Medulla oblongata (tissue), 1 donor: ENCODE results near the gene MYO9B.

Experiments used
- DNase-seq: peaks from one replicate; pipeline ENCODE4 v3.0.0-alpha.2; 2015; ENCODE audit errors: extremely low spot score

Gene MYO9B

DNA sequence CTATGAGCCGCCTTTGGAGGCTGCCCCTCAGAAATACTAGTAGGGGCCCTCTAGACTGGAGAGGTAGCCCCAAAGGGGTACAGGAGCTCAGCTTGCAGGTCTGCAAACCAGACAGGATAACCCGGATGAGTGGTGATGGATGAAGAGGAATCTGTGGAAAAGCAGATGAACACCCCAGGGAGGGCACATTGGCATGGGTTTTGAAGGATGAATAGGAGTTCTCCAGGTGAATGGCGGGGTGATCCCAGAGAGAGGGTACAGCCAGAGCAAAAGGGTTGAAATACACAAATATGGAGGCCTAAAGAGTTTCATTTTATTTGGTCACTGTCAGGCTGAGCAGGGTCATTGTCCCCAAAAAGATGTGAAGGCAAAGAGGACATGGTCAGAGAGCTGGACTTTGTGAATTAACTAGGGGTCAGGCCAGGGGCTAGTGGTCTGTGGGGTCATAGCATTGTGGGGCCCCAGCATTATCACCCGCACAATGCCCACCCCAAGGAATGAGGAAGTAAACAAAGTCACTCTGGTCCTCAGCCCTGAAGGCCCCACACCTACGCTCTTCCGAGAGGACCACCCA lies 165.3 kb downstream of the MYO9B start:
- no peak for DNase-seq

DNA sequence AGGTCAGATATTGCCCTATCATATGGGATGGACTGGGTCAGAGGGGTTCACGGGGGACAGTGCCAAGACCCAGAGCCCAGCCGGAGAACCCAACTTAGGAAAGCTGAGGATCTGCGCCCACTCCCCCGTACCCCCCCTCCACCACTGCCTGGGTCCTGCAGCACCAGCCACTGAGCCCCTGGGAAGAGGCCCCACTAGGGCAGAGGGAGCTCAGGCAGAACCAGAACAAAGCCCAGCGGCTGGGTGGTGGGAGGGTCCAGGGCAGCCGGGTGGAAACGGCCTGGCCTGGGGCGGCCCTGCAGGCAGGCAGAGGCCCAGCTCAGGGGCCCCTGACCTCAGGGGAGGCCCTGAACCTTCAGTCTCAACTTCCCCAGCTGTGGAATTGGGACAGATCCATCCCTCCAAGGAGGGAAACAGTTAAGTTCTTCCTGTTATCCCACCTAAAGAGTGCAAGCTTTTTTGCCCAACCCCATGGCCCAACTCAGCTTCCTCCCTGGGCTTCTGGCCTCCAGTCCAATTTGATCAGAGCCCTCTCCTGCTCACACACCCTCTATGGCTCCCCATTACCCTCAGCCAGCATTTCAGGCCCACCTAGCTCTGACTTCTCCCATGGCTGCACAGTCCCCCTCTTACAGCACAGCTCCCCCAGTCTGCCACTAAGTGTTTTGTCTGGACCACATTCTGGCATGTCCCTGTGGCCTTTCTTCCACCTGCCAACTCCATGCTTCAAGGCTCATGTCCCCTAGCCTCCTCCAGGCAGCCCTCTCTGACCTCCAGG lies 167.0 kb downstream of the MYO9B start:
- no peak for DNase-seq

DNA sequence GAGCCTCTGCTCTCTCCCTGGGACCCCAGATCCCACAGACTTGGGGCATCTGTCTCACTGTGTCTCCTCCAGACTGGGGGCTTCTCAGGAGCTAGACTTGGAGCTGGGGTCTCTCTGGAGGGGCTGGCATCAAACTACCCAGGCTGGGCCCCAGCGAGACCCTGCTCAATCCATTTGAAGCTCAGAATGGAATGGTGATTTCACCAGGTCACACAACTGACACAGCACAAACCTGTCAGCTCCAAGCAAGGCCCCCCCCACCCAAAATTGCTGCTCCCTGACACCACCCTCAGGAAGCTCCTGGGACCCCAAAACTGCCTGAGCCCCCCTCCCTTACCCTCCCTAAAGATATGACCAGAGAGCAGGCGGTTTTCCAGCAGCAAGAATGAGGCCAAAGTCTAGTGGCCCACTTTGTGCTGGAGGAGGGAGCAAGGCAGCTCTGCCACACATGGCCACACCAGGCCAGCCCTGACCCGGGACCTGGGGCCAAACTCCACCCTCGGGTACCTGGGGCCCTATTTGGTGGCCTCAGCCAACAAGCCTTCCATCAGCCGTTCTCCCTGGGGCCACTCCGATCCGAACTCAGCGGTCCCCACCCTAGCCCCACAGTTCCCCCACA lies 167.7 kb downstream of the MYO9B start:
- no peak for DNase-seq

DNA sequence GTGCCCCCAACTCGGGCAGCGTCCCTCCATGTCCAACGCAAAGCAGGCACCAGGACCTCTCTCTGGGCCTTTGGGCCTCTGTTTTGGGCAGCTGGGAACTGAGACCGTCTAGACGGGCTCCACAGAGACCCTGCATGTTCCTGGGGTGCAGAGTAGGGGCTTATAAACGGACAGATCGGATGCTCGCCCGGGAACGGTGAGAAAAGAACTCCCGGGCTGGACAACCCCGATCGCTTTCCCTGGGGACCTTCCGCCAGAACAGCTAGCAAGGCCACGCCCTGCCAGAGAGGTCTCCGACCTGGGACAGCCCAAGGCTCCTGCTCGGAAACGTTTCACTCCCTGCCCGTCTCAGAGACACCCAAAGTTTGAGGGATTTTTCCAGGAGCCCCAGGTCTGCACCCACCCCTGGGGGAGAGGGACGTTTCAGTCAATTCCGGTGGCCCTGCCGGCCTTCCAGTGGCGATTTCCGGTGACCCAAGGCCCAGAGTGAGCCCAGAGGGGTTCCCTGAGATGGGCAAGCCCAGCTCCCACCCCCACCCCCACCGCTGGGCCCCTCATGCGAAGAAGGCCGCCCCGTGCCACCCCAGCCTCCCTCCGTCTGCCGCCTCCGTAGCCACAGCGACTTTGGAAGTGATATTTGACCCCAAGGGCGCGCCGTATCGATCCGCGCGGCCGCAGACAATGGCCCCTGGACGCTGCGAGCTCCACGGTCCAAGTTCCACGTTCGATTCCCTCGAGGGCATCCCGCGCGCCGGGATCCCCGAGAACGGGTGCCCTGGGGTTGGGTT lies 168.4 kb downstream of the MYO9B start:
- DNase-seq, result no peak

DNA sequence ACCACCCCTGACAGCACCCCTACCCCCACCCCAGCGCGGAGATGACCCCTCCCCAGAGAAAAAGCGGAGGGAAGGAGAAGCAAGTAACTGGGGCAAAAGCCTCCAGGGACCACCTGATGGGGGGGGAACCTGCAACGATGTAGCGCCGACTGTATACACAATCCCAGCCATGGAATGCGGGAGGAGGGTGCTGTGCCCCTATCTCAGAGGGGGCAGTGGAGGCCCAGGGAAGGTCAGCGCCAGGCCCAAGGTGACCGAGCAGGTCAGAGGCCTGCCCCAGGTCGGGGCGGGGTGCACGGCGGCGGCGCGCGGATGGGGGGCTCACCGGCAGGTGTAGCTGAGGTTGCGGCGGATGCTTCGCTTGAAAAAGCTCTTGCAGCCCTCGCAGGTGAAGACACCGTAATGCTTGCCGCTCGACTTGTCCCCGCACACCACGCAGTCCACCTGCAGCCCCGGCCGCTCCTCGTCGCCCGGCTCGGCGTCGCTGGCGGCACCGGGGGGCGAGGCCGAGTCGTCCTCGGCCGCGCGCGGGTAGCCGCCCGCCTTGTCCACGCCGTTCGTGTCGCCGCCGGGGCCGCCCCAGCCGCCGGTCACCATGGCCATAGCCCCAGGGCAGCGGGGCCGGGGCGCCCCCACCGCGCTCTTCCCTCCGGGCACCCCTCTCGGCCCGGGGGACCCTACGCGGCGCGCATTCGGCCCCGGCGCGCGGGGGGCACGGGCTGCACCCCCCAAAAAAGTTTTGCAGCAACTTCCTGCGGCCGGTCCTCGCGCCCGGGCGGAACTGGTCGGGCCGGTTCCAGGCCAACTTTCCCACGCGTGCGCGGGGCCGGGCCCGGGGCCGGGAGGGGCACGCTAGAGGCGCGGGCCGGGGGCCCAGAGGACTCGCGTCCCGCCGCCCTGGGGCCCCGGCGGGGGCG lies 169.3 kb downstream of the MYO9B start:
- no peak for DNase-seq

DNA sequence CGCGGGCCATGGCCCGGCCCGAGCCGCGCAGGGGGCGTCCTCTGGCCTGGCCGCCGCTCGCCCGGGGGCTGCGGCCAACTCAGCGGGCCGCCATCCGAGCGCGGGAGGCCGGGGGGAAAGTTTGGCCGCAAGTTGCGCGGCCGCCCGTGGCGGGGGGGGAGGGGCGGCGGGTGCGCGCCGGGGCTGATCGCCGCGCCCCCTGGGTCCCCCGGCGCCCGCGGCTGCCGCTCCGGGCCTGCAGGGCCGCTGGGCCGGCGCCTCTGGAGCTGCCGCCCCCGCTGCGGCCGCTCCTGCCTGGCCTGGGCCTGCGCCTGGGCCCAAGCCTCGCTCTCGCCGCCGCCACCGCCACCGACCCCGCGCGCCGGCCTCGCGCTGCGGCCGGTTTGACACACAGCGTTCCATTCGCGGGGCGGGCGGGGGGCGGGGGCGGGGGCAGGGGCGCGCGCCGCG lies 170.0 kb downstream of the MYO9B start, which contains the start of gene NR2F6:
NR2F6 (minus strand) TSS at position 385 of the 450 bp plus-strand sequence. CDS start 699 bp downstream, outside the sequence.
- no peak for DNase-seq

DNA sequence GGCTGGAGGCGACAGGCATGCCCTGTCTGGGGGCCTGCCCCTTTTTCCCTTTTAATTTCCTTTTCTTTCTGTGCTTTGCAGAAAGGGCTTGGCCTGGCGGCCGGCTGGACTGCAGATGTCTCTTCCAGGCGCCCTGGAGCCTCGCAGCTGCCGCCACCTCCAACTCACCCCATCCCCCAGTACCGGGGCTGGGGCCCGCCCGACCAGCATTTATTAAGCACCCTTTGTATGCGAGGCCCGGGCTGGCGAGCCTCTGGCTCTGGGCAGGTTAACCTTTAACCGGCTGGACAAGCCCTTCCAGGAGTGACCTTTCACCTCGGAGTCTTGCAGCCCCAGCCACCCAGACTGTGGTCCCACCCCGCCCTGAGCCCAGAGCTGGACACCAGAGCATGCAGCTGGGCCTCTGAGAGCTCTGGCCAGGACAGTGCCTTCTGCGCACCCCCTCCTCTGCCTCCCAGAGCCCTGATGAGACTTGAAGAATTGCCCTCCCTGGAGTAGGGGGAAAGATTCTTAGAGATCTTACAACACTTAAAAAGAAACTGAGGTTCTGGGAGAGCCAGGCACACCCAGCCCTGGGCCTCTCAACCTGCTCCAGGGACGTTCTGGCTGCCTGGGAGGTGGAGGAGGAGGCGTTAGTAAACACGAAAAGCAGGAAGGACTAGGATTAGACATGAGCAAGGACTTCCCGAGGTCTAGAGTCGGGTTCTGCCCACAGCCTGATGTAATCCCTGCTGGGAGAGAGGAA lies 171.3 kb downstream of the MYO9B start:
- DNase-seq, result no peak

DNA sequence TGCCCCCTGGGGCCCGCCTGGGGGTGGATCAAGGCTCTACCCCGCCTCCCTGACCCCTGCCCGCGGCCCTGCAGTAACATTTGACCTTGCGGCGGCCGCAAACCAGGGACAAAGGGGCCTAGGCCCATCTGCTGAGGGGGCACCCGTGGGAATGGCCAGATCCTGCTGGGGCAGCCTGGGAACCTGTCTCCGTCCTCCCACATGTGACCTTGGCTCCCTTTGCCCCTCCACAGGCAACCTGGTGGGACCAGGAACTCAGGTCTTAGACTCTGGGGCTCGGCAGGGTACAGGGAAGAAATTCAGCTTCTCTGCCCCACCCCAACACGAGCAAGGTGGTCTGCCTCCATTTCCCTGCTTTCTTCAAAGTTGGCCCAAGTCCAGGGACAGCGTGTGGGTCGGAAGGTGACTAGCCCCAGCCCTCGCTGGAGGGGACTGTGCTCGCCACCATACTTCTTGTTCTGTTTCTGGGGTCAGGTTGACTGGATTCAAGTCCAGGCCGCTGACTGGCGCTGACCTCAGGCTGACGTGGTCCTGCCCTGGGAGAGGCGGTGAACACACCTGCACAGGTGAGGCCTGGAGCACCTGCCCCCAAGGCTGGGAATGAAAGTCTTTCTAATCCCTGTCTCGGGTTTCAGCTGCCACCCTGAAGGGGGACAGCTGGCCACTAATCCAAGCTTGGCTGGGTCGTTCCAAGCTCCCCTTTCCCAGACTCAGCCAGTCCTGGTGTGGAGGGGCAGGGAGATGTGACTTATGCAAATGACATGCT lies 172.6 kb downstream of the MYO9B start:
- no peak for DNase-seq

DNA sequence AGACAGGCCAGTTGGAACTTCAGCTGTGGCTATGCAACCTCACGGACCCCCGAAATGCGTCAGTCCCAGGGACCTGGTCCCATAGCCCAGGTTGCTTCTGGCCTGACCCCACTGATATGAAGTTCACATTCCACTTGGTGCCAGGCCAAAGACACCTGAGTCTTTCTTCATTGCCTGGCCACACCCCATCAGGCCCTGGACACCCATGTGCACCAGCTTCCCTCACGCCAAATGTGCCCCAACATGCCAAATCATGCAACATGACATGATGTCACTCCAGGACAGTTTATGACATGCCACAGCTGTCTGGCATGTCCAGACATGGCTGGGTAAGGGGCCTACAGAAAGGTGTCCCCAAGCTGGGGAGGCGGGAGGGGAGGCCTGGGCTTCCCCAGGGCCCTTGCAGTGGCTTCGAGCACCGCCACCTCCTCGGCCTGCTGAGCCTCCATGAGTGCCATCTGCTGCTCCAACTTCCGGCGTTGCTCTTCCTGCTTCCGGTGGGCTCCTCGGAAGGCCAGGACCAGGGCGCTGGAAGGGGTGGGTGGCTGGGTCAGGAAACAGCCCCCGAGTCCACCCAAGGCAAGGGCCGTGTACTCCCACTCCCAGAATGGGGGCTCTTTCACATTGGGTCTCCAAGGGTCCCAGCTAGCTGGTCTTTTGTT lies 174.4 kb downstream of the MYO9B start:
- no peak for DNase-seq

DNA sequence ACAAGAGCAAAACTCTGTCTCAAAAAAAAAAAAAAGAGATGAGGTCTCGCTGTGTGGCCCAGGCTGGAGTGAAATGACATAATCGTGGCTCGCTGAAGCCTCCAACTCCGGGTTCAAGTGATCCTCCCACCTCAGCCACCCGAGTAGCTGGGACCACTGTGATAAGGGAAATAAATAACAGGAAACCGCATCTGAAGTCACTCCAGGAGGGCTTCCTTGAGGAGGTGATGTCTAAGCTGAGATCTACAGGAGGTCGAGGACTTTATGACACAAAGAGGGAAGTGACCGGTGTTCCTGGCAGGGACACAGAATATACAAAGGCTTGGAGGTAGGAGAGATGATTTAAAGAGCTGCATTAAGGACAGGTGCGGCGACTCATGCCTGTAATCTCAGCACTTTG lies 179.1 kb downstream of the MYO9B start:
- DNase-seq, result no peak

DNA sequence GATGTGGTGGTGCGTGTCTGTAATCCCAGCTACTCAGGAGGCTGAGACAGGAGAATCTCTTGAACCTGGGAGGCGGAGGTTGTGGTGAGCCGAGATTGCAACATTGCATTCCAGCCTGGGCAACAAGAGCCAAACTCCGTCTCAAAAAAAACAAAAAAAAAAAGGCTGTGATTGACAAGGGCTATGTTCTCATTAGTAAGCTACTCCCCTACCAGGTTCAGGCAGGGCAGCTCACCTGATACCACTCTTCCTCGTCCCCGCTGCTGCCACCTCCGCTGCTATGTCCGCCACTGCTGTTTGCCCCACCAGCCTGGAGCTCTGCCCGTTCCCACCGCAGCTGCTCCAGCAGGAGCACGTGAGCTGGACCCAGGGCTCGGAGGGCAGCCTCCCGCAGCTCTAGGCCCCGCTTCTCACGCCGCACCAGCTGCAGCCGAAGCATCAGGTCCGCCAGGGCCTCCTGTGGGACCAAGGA lies 179.6 kb downstream of the MYO9B start:
- no peak for DNase-seq

DNA sequence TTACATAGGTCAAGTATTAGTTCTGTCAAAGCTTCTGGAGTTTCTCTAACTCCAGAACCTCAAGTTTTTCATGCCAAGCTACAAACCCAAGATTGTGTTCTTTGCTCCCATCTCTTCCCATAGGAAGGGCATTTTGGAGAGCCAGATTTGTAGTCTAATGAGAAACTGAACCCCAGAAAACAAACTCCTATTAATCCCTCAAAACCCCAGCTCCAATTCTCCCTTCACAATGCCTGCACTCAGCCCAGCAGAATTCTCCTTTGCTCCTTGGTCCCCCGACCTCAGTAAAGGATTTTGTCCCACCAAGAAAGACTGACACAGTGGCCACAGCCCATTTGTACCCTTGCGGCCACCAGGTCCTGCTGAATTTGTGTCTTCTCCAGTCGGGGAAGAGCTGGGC lies 180.6 kb downstream of the MYO9B start:
- no peak for DNase-seq

DNA sequence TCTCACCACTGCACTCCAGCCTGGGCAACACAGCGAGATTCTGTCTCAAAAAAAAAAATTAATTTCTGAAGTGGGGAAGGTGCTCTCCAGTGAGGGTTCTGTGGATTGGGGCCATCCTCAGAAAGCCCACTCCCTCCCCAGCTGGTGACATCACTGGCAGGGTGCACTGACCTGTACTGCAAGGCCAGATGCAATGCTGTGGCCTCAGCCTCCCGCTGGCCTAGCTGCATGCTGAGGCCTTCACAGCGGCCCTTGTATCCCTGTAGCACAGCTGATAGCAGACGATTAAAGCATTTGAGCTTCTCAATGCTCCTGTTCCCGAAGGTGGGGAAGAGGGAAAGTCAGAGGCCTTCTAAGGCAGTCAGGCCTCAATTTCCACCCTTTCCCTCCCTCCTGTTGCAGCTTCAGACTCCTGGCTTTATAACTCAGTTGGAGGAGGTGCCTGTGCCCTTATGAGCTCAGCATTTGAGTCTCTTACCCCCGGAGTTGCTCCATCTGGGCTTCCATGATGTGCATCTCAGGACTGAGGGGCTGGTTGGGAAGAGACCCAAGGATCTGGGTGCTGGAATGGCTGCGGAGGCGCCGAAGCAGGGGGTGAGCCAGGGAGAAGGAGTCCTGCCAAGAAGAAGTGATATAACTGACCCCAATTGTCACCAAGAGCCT lies 183.7 kb downstream of the MYO9B start:
- no peak for DNase-seq

DNA sequence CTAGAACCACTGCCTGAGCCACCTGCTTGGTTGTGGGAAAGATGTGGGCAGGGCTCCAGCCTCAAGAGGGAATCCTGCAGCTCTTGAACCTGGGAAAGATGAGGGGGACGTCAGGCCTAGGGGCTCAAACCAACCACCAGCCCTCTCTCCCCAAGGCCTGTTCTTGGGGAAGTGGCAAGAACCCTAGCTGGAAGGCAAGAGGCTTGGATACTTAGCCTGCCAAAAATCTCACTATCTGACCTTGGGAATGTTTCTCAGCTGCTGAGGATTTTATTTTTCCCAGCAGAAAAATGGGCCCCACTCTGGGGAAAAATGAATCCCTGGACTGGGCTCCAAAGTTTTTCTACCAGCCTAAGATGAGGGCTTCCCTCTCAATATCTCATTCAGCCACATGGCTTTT lies 184.4 kb downstream of the MYO9B start:
- DNase-seq, result no peak

DNA sequence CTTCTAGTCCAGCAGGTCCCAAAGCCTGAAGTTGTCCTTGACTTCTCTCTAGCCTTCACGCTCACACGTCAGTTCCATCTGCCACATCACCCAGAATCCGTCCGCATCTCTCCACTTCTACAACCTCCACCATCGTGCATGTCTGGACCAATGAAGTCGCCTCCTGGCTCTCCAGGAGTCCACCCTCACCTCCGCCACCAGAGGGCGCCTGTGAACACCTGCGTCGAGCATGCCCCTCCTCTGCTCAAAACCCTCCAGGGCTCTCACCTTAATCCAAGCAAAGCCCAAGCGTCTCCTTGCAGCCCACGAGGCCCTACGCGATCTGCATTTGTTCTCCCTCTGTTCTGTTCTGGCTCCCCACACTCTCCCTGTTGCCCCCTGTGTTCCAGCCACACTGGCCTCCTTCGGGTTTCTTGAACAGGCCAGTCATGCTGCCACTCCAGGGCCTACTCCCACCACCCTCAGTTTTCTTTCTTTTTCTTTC lies 185.3 kb downstream of the MYO9B start:
- DNase-seq, result peak; percentile 67

DNA sequence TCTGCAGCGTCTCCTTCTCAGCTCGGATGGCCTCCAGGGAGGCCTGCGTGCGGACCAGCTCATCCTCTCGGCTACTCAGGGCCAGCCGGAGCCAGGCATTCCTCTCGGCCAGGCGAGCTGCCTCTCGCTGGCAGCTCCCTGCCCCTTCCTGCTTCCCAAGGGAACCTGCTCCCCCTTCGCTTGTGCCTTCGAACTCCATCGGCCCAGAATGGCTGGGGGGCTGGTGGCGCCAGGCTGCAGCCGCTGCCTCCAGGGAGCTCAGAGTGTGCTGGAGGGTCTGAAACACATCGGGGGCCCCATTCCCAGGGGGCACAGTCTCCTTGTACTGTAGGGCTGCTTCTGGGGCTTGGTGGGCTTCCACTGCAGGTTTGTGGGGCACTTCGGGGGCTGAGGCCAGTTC lies 187.0 kb downstream of the MYO9B start:
- no peak for DNase-seq
